ENCODE results near the gene ATRAID. TPM values are rescaled to one million over a fixed set of nuclear protein-coding genes. Genes with fewer than 3 reads are reported as not detected.

Gene ATRAID
- total and polyA plus RNA-seq, 2 of the 8 experiments (the other 6 are each of a cell fraction or from before 2014, with no cell fraction given): 109 to 280 TPM

DNA sequence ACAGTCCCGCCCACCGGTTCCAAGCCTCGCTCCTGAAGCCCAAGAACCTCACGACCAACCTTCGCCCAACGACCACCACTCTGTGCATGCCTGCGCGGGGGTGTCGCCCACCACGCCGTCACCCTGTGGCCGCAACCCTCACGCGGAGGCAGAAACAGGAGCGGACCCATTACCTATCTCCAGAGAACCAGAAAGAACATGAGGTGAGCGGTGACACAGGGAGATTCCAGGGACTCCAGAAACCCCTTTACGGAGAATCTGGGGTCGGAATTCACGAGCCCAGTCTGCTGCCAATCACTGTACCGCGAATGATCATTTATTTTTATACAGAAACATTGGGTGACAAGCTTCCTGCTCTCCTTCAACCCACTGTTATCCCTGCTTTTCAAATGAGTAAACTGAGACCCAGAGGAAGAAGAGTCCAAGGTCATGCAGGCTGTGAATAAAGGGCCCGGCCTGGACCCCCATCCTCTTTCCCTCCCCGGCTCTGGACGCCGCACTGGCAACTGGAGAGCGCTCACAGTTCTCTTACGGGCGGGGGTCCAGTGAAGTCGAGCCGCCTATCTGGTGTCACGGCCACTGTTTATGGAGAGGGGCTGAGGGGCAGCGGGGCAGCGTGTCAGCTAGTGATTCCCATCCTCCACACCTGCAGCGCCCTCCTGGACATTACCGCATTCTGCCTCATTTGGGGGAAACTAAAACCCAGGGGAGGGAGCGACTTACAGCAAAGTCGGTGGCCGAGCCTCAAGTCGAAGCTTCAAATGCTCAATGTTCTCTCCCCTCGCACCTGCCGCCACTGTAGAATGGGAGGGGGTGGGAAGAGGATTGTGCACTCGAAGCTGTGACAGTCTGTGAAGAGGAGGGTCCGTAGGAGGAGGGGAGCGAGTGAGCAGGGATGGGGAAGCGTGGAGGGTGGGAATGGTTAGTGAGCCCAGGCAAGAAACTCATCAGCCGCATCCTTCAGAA, 51.7 kb downstream of the ATRAID start:
- Histone ChIP-seq H2BK15ac (ENCODE audit: low read length) (peak overlapping the region; percentile 75; the same call in 1 of the 2 replicates), H3K4me3 (ENCODE audit: extremely low read depth in 1 of 4, insufficient read depth in 2 of 4, low read depth in 3 of 4, low read length in 4 of 4) (peak overlapping the region; percentile 60 to 85 (median 63)), H3K4me1 (replicated peaks in 1 of 4; ENCODE audit: control insufficient read depth in 3 of 4, insufficient read depth in 4 of 4, low read length in 3 of 4) (peaks cover 3 to 19% (median 14%) of the 10 kb centered on the region in 4 experiments), H3K36me3 (ENCODE audit: control insufficient read depth in 2 of 4, insufficient read depth in 4 of 4, low read length in 3 of 4) (no peaks in the 10 kb centered on the region), H3K9ac (replicated peaks in 1 of 4; ENCODE audit: extremely low read depth in 1 of 4, low read depth in 3 of 4, low read length in 3 of 4) (no peak overlapping the region), H4K8ac (ENCODE audit: extremely low read depth, insufficient read depth, low read length) (no peak overlapping the region; the same call in none of the 2 replicates), H3K27me3 (replicated peaks in 1 of 4; ENCODE audit: control insufficient read depth in 3 of 4, extremely low read depth in 1 of 4, insufficient read depth in 3 of 4, low read length in 3 of 4) (peaks cover 39 to 73% (median 61%) of the 10 kb centered on the region in 4 experiments), H4K91ac (replicated peaks; ENCODE audit: insufficient read length, low read length) (peak overlapping the region; percentile 14), H2BK5ac (ENCODE audit: low read depth, low read length) (no peak overlapping the region; the same call in 1 of the 2 replicates), H3K27ac (ENCODE audit: low read depth, low read length) (no peak overlapping the region), H3K79me1 (ENCODE audit: low read depth, low read length) (no peaks in the 10 kb centered on the region), H2AK5ac (ENCODE audit: low read depth, low read length) (no peak overlapping the region), H3K4me2 (ENCODE audit: insufficient read depth in 1 of 2, low read depth in 2 of 2, low read length in 2 of 2) (peak overlapping the region; percentile 88 to 99), H2BK120ac (replicated peaks; ENCODE audit: low read depth, low read length) (no peak overlapping the region), H2AFZ (ENCODE audit: low read length) (peak overlapping the region; percentile 56; the same call in 1 of the 2 replicates), H3K9me3 (ENCODE audit: insufficient read depth in 2 of 2, low read depth in 1 of 2, low read length in 1 of 2) (no peaks in the 10 kb centered on the region), H3K4ac (replicated peaks; ENCODE audit: insufficient read length, low read depth, low read length) (peak overlapping the region; percentile 70), H3K56ac (replicated peaks; ENCODE audit: insufficient read length, low read depth, low read length) (no peak overlapping the region), H2BK12ac (ENCODE audit: low read depth, low read length) (peak overlapping the region; percentile 68; the same call in 1 of the 2 replicates), H3K14ac (ENCODE audit: insufficient read length) (no peak overlapping the region), H4K5ac (ENCODE audit: insufficient read length, low read depth, low read length) (peak overlapping the region; percentile 44), H4K20me1 (replicated peaks in 1 of 2; ENCODE audit: control insufficient read depth in 1 of 2, insufficient read depth in 2 of 2, low read length in 2 of 2) (peaks cover 0 to 8% of the 10 kb centered on the region in 2 experiments), H3K23me2 (ENCODE audit: low read depth, low read length) (peaks cover 19% of the 10 kb centered on the region; the same call in 1 of the 2 replicates), H3K79me2 (ENCODE audit: control insufficient read depth in 1 of 2, insufficient read depth in 2 of 2, low read length in 2 of 2) (peaks cover 0 to 2% of the 10 kb centered on the region in 2 experiments; a peak in 1 of 4 replicates), H3K18ac (ENCODE audit: extremely low read depth, low read length) (peak overlapping the region; percentile 78), H2BK20ac (ENCODE audit: low read length) (no peak overlapping the region), H3K23ac (ENCODE audit: insufficient read length) (no peak overlapping the region)
- DNase-seq (ENCODE audit: low read depth in 1 of 2, low spot score in 2 of 2) (peak in 1 of 2 experiments; percentile 71), FAIRE-seq (no peak)
- WGBS, 2 experiments (ENCODE audit: extremely low coverage in 1 of 2, insufficient coverage in 1 of 2, insufficient read length in 1 of 2, insufficient replicate concordance in 2 of 2, low coverage in 1 of 2, low lambda C conversion rate in 2 of 2, missing lambda C conversion rate in 1 of 2): 3% methylated on average over 46 of the region's 46 CpGs; no CpG with 5 or more reads in 1 of the 2 experiments
- POLR2A ChIA-PET (ENCODE audit: partially characterized antibody): interaction anchor here (0.9 to 8.2 kb wide), 10 partner anchors 8 to 52 kb away, joined by 3 to 71 read pairs (median 5); partner anchors contain the start of genes ATRAID, CAD, DNAJC5G and SLC5A6
- CTCF ChIA-PET (ENCODE audit: partially characterized antibody): interaction anchor here (0.7 to 14.1 kb wide), 17 partner anchors 10 to 184 kb away, joined by 3 to 288 read pairs (median 6); partner anchors contain the start of genes DNAJC5G, EIF2B4, PREB and SNX17
- TF ChIP-seq SUZ12 (IDR thresholded peaks at IDR 0.05; ENCODE audit: low read length) (peak; percentile 89), RBBP5 (IDR thresholded peaks at IDR 0.05; ENCODE audit: borderline replicate concordance, low read depth, low read length) (no peak), SAP30 (IDR thresholded peaks at IDR 0.05; ENCODE audit: insufficient read depth, insufficient replicate concordance, low read length) (peak; percentile 53), SIN3A (conservative IDR thresholded peaks at IDR 0.05 in 1 of 2, IDR thresholded peaks at IDR 0.05 in 1 of 2; ENCODE audit: low read depth in 1 of 2, low read length in 2 of 2) (peak in 1 of 2 experiments; percentile 59; a peak in 1 of 4 replicates), YY1 (IDR thresholded peaks at IDR 0.05; ENCODE audit: low read depth, low read length) (no peak), EZH2 (IDR thresholded peaks at IDR 0.05; ENCODE audit: low read depth, low read length, severe bottlenecking) (peak; percentile 88), CBX8 (IDR thresholded peaks at IDR 0.05; ENCODE audit: borderline replicate concordance, low read depth, low read length) (no peak)

Data from H1 (cell line).